ENCODE measurements around the gene GALNTL6. TPM values are rescaled to one million over a fixed set of nuclear protein-coding genes. Genes with fewer than 3 reads are reported as not detected.

GALNTL6 gene
- total and polyA plus RNA-seq, 2 of the 4 experiments (the other 2 are of a cell fraction): under 0.01 TPM; not detected in 1

GRCh38 chr4:172125443-172125842 lies 312.2 kb downstream of the GALNTL6 start:
- H3K27me3 ChIP-seq (ENCODE audit: control insufficient read depth, insufficient read depth, low read length): no peaks in the 10 kb centered on the region
- H3K56ac ChIP-seq (ENCODE audit: extremely low read depth, insufficient read depth, low read length): no peak overlapping the region
- no peaks in the 10 kb centered on the region for H3K79me1 ChIP-seq (ENCODE audit: low read depth in 1 of 2, low read length in 2 of 2)
- CTCF ChIA-PET: no interaction called here
- in situ Hi-C loops (cut with MboI; ENCODE audit: low sequenced_read_pairs): no loop called here
- no peak overlapping the region for H3K18ac ChIP-seq (ENCODE audit: low read depth, low read length)
- no peak overlapping the region for H3K4me3 ChIP-seq (ENCODE audit: insufficient read depth, low read depth, low read length)
- H3K23ac ChIP-seq (ENCODE audit: low read depth, low read length): no peak overlapping the region
- H2BK15ac ChIP-seq (ENCODE audit: low read depth, low read length): no peak overlapping the region
- H2AFZ ChIP-seq (replicated peaks; ENCODE audit: low read length, poor library complexity): no peak overlapping the region
- H3K4me1 ChIP-seq (ENCODE audit: control insufficient read depth, insufficient read depth, low read length): no peaks in the 10 kb centered on the region
- H2AK5ac ChIP-seq (ENCODE audit: low read depth, low read length): no peak overlapping the region
- no peaks in the 10 kb centered on the region for H3K9me1 ChIP-seq (ENCODE audit: insufficient read depth, low read length)
- no peak overlapping the region for H3K9ac ChIP-seq (ENCODE audit: low read depth, low read length)
- no peak overlapping the region for H2AK9ac ChIP-seq (replicated peaks; ENCODE audit: low read depth, low read length, poor library complexity)
- DNase-seq (no peak), ATAC-seq (ENCODE audit: low read depth) (no peak)
- no peak overlapping the region for H3K14ac ChIP-seq (replicated peaks; ENCODE audit: low read depth, low read length)
- no peak overlapping the region for H2BK120ac ChIP-seq (ENCODE audit: low read depth, low read length)
- no peak overlapping the region for H3K4me2 ChIP-seq (ENCODE audit: low read depth, low read length)
- H4K8ac ChIP-seq (ENCODE audit: low read depth in 2 of 2, low read length in 2 of 2): no peak overlapping the region
- H3K36me3 ChIP-seq (ENCODE audit: control insufficient read depth, insufficient read depth, low read length): no peaks in the 10 kb centered on the region
- no peak overlapping the region for H2BK5ac ChIP-seq (ENCODE audit: low read depth, low read length, poor library complexity, severe bottlenecking)
- peaks cover 11% of the 10 kb centered on the region for H3K9me3 ChIP-seq (ENCODE audit: control insufficient read depth, insufficient read depth, low read length)
- dilution Hi-C loops (cut with HindIII; ENCODE audit: low sequenced_read_pairs, unreplicated experiment): no loop called here
- no peak overlapping the region for H3K27ac ChIP-seq (ENCODE audit: insufficient read depth, low read length)
- TF ChIP-seq POLR2A (IDR thresholded peaks at IDR 0.05; ENCODE audit: low read depth, low read length): no peak
- TF ChIP-seq CHD1 (IDR thresholded peaks at IDR 0.05; ENCODE audit: low read depth, low read length): no peak
- TF ChIP-seq FOS (IDR thresholded peaks at IDR 0.05; ENCODE audit: low read depth, low read length): no peak
- no peak for TF ChIP-seq SMC3 (IDR thresholded peaks at IDR 0.05; ENCODE audit: low read depth, low read length)
- TF ChIP-seq MAZ (IDR thresholded peaks at IDR 0.05; ENCODE audit: borderline replicate concordance, low read depth, low read length): no peak
- TF ChIP-seq RCOR1 (IDR thresholded peaks at IDR 0.05; ENCODE audit: insufficient replicate concordance, low read length): no peak
- no peak for TF ChIP-seq RAD21 (IDR thresholded peaks at IDR 0.05; ENCODE audit: low read length)
- no peak for TF ChIP-seq MXI1 (IDR thresholded peaks at IDR 0.05; ENCODE audit: borderline replicate concordance, low read depth, low read length)
- no peak for TF ChIP-seq ELK1 (IDR thresholded peaks at IDR 0.05; ENCODE audit: borderline replicate concordance, low read depth, low read length)
- TF ChIP-seq, protein P1, sequence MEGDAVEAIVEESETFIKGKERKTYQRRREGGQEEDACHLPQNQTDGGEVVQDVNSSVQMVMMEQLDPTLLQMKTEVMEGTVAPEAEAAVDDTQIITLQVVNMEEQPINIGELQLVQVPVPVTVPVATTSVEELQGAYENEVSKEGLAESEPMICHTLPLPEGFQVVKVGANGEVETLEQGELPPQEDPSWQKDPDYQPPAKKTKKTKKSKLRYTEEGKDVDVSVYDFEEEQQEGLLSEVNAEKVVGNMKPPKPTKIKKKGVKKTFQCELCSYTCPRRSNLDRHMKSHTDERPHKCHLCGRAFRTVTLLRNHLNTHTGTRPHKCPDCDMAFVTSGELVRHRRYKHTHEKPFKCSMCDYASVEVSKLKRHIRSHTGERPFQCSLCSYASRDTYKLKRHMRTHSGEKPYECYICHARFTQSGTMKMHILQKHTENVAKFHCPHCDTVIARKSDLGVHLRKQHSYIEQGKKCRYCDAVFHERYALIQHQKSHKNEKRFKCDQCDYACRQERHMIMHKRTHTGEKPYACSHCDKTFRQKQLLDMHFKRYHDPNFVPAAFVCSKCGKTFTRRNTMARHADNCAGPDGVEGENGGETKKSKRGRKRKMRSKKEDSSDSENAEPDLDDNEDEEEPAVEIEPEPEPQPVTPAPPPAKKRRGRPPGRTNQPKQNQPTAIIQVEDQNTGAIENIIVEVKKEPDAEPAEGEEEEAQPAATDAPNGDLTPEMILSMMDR (conservative IDR thresholded peaks at IDR 0.05; ENCODE audit: low read depth, low read length): no peak
- TF ChIP-seq BHLHE40 (IDR thresholded peaks at IDR 0.05; ENCODE audit: low read depth, low read length): no peak
- TF ChIP-seq NFE2L2 (IDR thresholded peaks at IDR 0.05; ENCODE audit: low read depth, low read length): no peak
- TF ChIP-seq USF2 (IDR thresholded peaks at IDR 0.05; ENCODE audit: low read depth, low read length): no peak
- no peak for TF ChIP-seq CEBPB (IDR thresholded peaks at IDR 0.05; ENCODE audit: low read depth, low read length)
- TF ChIP-seq RFX5 (IDR thresholded peaks at IDR 0.05; ENCODE audit: low read depth, low read length): no peak
- no peak for TF ChIP-seq MAFK (IDR thresholded peaks at IDR 0.05; ENCODE audit: low read depth, low read length)
- no peak overlapping the region for H4K91ac ChIP-seq (ENCODE audit: insufficient read depth, low read depth, low read length)
- no peak overlapping the region for H2BK20ac ChIP-seq (ENCODE audit: low read depth, low read length)
- H4K20me1 ChIP-seq (ENCODE audit: insufficient read depth, low read length): no peaks in the 10 kb centered on the region
- H4K5ac ChIP-seq (ENCODE audit: low read depth, low read length): no peak overlapping the region
- no peak overlapping the region for H3K4ac ChIP-seq (ENCODE audit: low read depth, low read length)
- POLR2A ChIA-PET (ENCODE audit: unreplicated experiment): no interaction called here
- intact Hi-C loops (cut with micrococcal nuclease): no loop called here
- BruUV-seq (replicated peaks): no TSS peak
